MCF 10A (cell line): Measurements from ENCODE around the gene ADAM22. TPM values are rescaled to one million over a fixed set of nuclear protein-coding genes. Genes with fewer than 3 reads are reported as not detected.

ENCODE experiments used
- BruUV-seq: library from RNA; stranded (reverse); fragments of 400-500 nt; replicated peaks from 2 replicates; lab custom pipeline; 2021; lab: Mats Ljungman, UMichigan
- CTCF ChIA-PET: fragments of 300-600 bp; sonication (Branson Sonifier 250); formaldehyde crosslinking; extraction: SDS; loops from one replicate; lab custom pipeline; 2021; ENCODE audit warnings: antibody characterized with exemption, inconsistent platforms; lab: Yijun Ruan, JAX
- POLR2A ChIA-PET: fragments of 300-600, 350-650 bp; sonication (Branson Sonifier 250); formaldehyde crosslinking; extraction: SDS; loops from one replicate; lab custom pipeline; 2020; ENCODE audit warnings: antibody characterized with exemption, inconsistent platforms; lab: Yijun Ruan, JAX
- DNase-seq: peaks from one replicate; pipeline ENCODE4 v3.0.0-alpha.2; 2018; ENCODE audit not compliant: unreplicated experiment
- H3K27ac Mint-ChIP-seq: one replicate; pipeline ENCODE4 v1.8.0; 2022; ENCODE audit warnings: mild to moderate bottlenecking, low read depth, mixed read lengths; ENCODE audit not compliant: unreplicated experiment
- H3K27me3 Mint-ChIP-seq: one replicate; pipeline ENCODE4 v1.8.0; 2022; ENCODE audit warnings: mixed read lengths; ENCODE audit not compliant: insufficient read depth, unreplicated experiment
- H3K36me3 Mint-ChIP-seq: one replicate; pipeline ENCODE4 v1.8.0; 2022; ENCODE audit warnings: mild to moderate bottlenecking, moderate library complexity, mixed read lengths; ENCODE audit not compliant: insufficient read depth, unreplicated experiment
- H3K4me1 Mint-ChIP-seq: one replicate; pipeline ENCODE4 v1.8.0; 2022; ENCODE audit warnings: mixed read lengths; ENCODE audit not compliant: insufficient read depth, unreplicated experiment
- H3K4me3 Mint-ChIP-seq: one replicate; pipeline ENCODE4 v1.8.0; 2022; ENCODE audit warnings: mild to moderate bottlenecking, moderate library complexity, mixed read lengths; ENCODE audit not compliant: unreplicated experiment
- H3K9me3 Mint-ChIP-seq: one replicate; pipeline ENCODE4 v1.8.0; 2022; ENCODE audit warnings: mixed read lengths; ENCODE audit not compliant: unreplicated experiment
- intact Hi-C: fragments of 100-400 bp; cut with micrococcal nuclease; formaldehyde crosslinking; loops from 2 replicates; pipeline ENCODE4 v1.14.1; 2022
- total RNA-seq: library from RNA; stranded (reverse); gene quantifications from 2 replicates; pipeline ENCODE4 v1.2.3, GENCODE V29; 2022
- TF ChIP-seq, protein P1 (sequence below): fragments of 200-600 bp; IDR thresholded peaks from one replicate; pipeline ENCODE4 v1.8.0; 2022; ENCODE audit warnings: antibody characterized with exemption, mild to moderate bottlenecking; ENCODE audit not compliant: unreplicated experiment

The ADAM22 gene
- total RNA-seq, 1 experiment from 2014 or later = not detected

DNA sequence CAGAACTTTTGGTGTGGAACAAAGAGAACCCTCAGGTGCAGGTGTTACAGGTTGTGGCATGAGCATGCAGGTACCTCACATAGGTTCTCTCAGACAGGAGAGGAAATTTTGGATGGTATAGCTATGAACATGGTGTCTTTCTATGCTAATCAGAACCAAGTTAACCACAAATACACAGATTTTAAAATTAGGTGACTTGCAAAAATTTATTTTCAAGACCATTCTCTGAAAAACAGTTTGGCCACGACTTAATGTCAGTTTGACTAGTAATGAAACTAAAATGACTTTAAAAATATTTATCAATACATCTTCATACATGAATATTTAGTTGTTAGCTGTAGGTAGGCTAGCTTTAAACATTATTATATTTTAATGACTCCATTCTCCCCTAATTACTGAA is 156.2 kb downstream of the ADAM22 start:
- H3K27ac Mint-ChIP-seq = no peak overlapping the region
- POLR2A ChIA-PET = interaction anchor here (1.0 kb wide), 1 partner anchor 16 kb away, joined by 3 read pairs; no protein-coding TSS in a partner anchor

DNA sequence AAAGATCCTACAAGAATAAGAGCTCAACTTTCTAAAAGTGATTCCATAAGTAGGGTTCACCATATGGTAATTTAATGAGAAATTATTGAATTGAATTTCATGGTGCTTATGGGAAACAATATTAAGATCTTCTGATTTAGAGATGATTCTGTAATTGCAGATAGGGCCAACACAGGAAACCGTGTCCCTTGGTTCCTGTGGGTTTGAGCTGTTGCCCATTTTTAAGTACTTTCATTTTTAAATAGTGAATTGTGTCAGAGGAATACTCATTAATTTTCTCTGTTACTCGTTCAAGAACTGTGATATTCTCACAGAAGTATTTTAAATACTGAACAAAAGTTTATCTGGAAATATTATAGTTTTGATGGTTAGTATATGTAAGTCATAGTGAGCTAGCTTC is 156.6 kb downstream of the ADAM22 start:
- no TSS peak for BruUV-seq
- intact Hi-C loops = no loop called here
- TF ChIP-seq, protein P1, sequence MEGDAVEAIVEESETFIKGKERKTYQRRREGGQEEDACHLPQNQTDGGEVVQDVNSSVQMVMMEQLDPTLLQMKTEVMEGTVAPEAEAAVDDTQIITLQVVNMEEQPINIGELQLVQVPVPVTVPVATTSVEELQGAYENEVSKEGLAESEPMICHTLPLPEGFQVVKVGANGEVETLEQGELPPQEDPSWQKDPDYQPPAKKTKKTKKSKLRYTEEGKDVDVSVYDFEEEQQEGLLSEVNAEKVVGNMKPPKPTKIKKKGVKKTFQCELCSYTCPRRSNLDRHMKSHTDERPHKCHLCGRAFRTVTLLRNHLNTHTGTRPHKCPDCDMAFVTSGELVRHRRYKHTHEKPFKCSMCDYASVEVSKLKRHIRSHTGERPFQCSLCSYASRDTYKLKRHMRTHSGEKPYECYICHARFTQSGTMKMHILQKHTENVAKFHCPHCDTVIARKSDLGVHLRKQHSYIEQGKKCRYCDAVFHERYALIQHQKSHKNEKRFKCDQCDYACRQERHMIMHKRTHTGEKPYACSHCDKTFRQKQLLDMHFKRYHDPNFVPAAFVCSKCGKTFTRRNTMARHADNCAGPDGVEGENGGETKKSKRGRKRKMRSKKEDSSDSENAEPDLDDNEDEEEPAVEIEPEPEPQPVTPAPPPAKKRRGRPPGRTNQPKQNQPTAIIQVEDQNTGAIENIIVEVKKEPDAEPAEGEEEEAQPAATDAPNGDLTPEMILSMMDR = no peak
- Mint-ChIP-seq H3K4me3 (no peak overlapping the region), H3K4me1 (no peaks in the 10 kb centered on the region), H3K27ac (no peak overlapping the region), H3K9me3 (no peaks in the 10 kb centered on the region), H3K36me3 (no peaks in the 10 kb centered on the region), H3K27me3 (peaks cover 94% of the 10 kb centered on the region)
- no peak for DNase-seq
- ChIA-PET CTCF (interaction anchor here (0.5 to 1.1 kb wide), 2 partner anchors 10 to 21 kb away, joined by 3 to 4 read pairs; no protein-coding TSS in a partner anchor), POLR2A (interaction anchor here (1.0 kb wide), 1 partner anchor 16 kb away, joined by 3 read pairs; no protein-coding TSS in a partner anchor)

More for the DNA sequence above, 156.2 kb downstream of the ADAM22 start:
- Mint-ChIP-seq H3K27me3 (peaks cover 98% of the 10 kb centered on the region), H3K4me1 (no peaks in the 10 kb centered on the region), H3K36me3 (no peaks in the 10 kb centered on the region), H3K4me3 (no peak overlapping the region), H3K9me3 (no peaks in the 10 kb centered on the region)
- intact Hi-C loops = no loop called here
- BruUV-seq = no TSS peak
- CTCF ChIA-PET = interaction anchor here (1.1 kb wide), 1 partner anchor 22 kb away, joined by 4 read pairs; no protein-coding TSS in a partner anchor
- no peak for DNase-seq
- TF ChIP-seq, protein P1 = no peak

DNA sequence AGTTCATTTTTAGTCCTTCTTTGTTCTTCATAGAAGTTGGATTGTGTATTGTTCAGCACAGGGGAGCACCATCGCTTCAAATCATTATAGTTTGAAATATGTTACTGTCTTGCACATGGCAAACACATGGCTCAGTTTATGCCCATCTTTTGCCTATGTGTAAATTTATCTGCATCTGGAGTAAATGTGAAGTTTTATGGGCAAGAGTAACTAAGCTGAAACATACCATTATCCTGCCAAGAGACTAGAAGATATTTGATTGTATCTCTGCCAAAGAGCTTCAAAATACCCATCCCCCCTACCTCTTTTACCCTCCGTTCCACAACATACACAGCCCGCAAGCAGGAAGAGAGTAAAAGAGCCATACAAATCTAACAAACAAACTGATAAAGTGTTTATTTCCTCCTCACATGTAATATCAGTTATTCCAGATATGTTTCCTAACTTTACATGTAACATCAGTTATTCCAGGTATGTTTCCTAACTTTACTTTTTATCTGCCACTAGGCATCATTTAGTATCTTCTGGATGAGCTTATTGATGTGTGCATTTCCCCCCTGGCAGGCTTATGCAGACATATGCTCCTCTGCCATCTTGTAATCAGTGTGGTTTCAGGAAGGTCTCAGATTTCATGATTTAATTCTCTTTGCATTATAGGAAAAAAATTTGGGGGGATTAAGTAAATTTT is 158.1 kb downstream of the ADAM22 start:
- no peaks in the 10 kb centered on the region for H3K36me3 Mint-ChIP-seq
- no TSS peak for BruUV-seq
- no peak overlapping the region for H3K27ac Mint-ChIP-seq
- ChIA-PET POLR2A (no interaction called here), CTCF (no interaction called here)
- H3K9me3 Mint-ChIP-seq = no peaks in the 10 kb centered on the region
- no peaks in the 10 kb centered on the region for H3K4me1 Mint-ChIP-seq
- H3K4me3 Mint-ChIP-seq = no peak overlapping the region
- no peak for DNase-seq
- intact Hi-C loops = no loop called here
- H3K27me3 Mint-ChIP-seq = peaks cover 80% of the 10 kb centered on the region
- TF ChIP-seq, protein P1 = no peak

DNA sequence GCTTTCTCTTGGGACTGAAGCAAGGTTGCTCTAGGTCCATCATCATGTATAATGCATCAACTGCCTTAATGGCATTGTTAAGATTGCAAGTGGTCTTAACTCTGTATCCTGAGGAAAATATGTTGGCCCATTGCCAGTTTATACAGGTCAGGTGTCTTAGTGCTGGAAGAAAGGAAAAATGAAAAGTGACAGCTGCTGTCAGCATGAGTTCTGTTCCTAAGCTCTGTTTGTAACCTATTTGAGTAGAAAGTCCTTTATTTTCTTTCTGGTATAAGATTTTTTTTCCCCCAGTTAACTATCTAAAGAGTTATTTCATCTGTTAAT is 158.6 kb downstream of the ADAM22 start:
- DNase-seq = no peak

More for the DNA sequence above, 158.6 kb downstream of the ADAM22 start:
- CTCF ChIA-PET = no interaction called here
- no peak overlapping the region for H3K27ac Mint-ChIP-seq
- H3K9me3 Mint-ChIP-seq = no peaks in the 10 kb centered on the region
- H3K4me3 Mint-ChIP-seq = no peak overlapping the region
- POLR2A ChIA-PET = no interaction called here
- TF ChIP-seq, protein P1 = no peak
- H3K36me3 Mint-ChIP-seq = no peaks in the 10 kb centered on the region
- peaks cover 75% of the 10 kb centered on the region for H3K27me3 Mint-ChIP-seq
- H3K4me1 Mint-ChIP-seq = no peaks in the 10 kb centered on the region
- BruUV-seq = no TSS peak
- intact Hi-C loops = no loop called here
